ENCODE data around the gene FANCL. TPM values are rescaled to one million over a fixed set of nuclear protein-coding genes. Genes with fewer than 3 reads are reported as not detected.
A peak's percentile ranks its signal among the peaks of the same experiment; 100 is the strongest.
"Not testable (repeated sequence)": the region's sequence is repeated elsewhere in the genome, so short reads cannot be mapped to it uniquely, and the experiment has no call there.

FANCL gene
- 5.4 TPM for polyA plus RNA-seq (2013, experiment 1 of 2)
- 6.2 TPM for polyA plus RNA-seq (2013, experiment 2 of 2)

GRCh38 chr2:58240670-58241545 is at the start of gene FANCL:
Gene FANCL (minus strand): TSS chr2:58241325. CDS start chr2:58241313, 12 bp downstream.
- H3K23ac ChIP-seq (ENCODE audit: low read length in 2 of 2) = peak within 1 kb of the TSS in 1 of 2 experiments; percentile 83
- WGBS = under 1% methylated on average over 32 of the region's 59 CpGs
- peak within 1 kb of the TSS; percentile 78 for H4K8ac ChIP-seq (ENCODE audit: low read length)

GRCh38 chr2:58289029-58289428 is 47.9 kb upstream of the FANCL start:
- H3K4me3 ChIP-seq (ENCODE audit: insufficient read depth in 1 of 2, low read depth in 1 of 2, low read length in 2 of 2) = no peak overlapping the region

More at GRCh38 chr2:58240670-58241545, at the start of gene FANCL:
- Histone ChIP-seq H3K4ac (ENCODE audit: low read depth in 1 of 2, low read length in 2 of 2) (peak within 1 kb of the TSS; percentile 24 to 96), H3K9me3 (ENCODE audit: control insufficient read depth, low read length) (no peaks in the 10 kb centered on the region), H2BK15ac (ENCODE audit: low read depth, poor library complexity, severe bottlenecking) (peak within 1 kb of the TSS; percentile 23), H3K14ac (ENCODE audit: low read length in 2 of 2) (peak within 1 kb of the TSS in 1 of 2 experiments; percentile 99), H3K4me1 (ENCODE audit: control insufficient read depth, insufficient read depth, low read depth, low read length) (no peaks in the 10 kb centered on the region), H3K4me3 (ENCODE audit: insufficient read depth in 1 of 2, low read depth in 1 of 2, low read length in 2 of 2) (peak within 1 kb of the TSS; percentile 92 to 97), H3K79me1 (replicated peaks; ENCODE audit: low read length, poor library complexity, severe bottlenecking) (peaks cover 7% of the 10 kb centered on the region), H2AK5ac (ENCODE audit: low read length, severe bottlenecking) (no peak within 1 kb of the TSS), H3K27me3 (ENCODE audit: control insufficient read depth in 1 of 2, insufficient read depth in 1 of 2, low read length in 2 of 2) (no peaks in the 10 kb centered on the region), H3K27ac (ENCODE audit: low read length, poor library complexity, severe bottlenecking) (peak within 1 kb of the TSS; percentile 97), H2AFZ (ENCODE audit: low read depth, low read length) (peak within 1 kb of the TSS; percentile 100), H3K18ac (ENCODE audit: low read depth in 1 of 2, low read length in 2 of 2) (peak within 1 kb of the TSS; percentile 96 to 98), H2BK120ac (ENCODE audit: low read depth, low read length) (peak within 1 kb of the TSS; percentile 61), H4K91ac (ENCODE audit: low read length) (peak within 1 kb of the TSS; percentile 93), H2BK12ac (ENCODE audit: low read length in 2 of 2) (peak within 1 kb of the TSS in 1 of 2 experiments; percentile 79), H3K36me3 (ENCODE audit: control insufficient read depth in 1 of 2, insufficient read depth in 2 of 2, low read depth in 1 of 2, low read length in 2 of 2) (no peaks in the 10 kb centered on the region), H3K9ac (ENCODE audit: low read length) (peak within 1 kb of the TSS; percentile 96), H2BK5ac (ENCODE audit: low read depth, low read length, poor library complexity, severe bottlenecking) (peak within 1 kb of the TSS; percentile 87), H3K4me2 (ENCODE audit: low read length, poor library complexity, severe bottlenecking) (peak within 1 kb of the TSS; percentile 94)
- peak; percentile 86 for DNase-seq

GRCh38 chr2:58283931-58284330 is 42.8 kb upstream of the FANCL start:
- Histone ChIP-seq H3K36me3 (ENCODE audit: control insufficient read depth in 1 of 2, insufficient read depth in 2 of 2, low read depth in 1 of 2, low read length in 2 of 2) (no peaks in the 10 kb centered on the region), H2BK5ac (ENCODE audit: low read depth, low read length, poor library complexity, severe bottlenecking) (no peak overlapping the region), H2AFZ (ENCODE audit: low read depth, low read length) (no peak overlapping the region), H3K4me2 (ENCODE audit: low read length, poor library complexity, severe bottlenecking) (no peak overlapping the region), H3K18ac (ENCODE audit: low read depth in 1 of 2, low read length in 2 of 2) (no peak overlapping the region), H3K14ac (ENCODE audit: low read length in 2 of 2) (no peak overlapping the region), H3K4me1 (ENCODE audit: control insufficient read depth, insufficient read depth, low read depth, low read length) (no peaks in the 10 kb centered on the region), H3K27ac (ENCODE audit: low read length, poor library complexity, severe bottlenecking) (no peak overlapping the region), H3K4ac (ENCODE audit: low read depth in 1 of 2, low read length in 2 of 2) (no peak overlapping the region), H3K23ac (ENCODE audit: low read length in 2 of 2) (no peak overlapping the region), H3K27me3 (ENCODE audit: control insufficient read depth in 1 of 2, insufficient read depth in 1 of 2, low read length in 2 of 2) (no peaks in the 10 kb centered on the region), H4K91ac (ENCODE audit: low read length) (no peak overlapping the region), H3K79me1 (replicated peaks; ENCODE audit: low read length, poor library complexity, severe bottlenecking) (no peaks in the 10 kb centered on the region), H3K9me3 (ENCODE audit: control insufficient read depth, low read length) (no peaks in the 10 kb centered on the region), H3K9ac (ENCODE audit: low read length) (no peak overlapping the region), H2BK15ac (ENCODE audit: low read depth, poor library complexity, severe bottlenecking) (no peak overlapping the region), H2AK5ac (ENCODE audit: low read length, severe bottlenecking) (no peak overlapping the region), H2BK120ac (ENCODE audit: low read depth, low read length) (no peak overlapping the region), H2BK12ac (ENCODE audit: low read length in 2 of 2) (no peak overlapping the region), H3K4me3 (ENCODE audit: insufficient read depth in 1 of 2, low read depth in 1 of 2, low read length in 2 of 2) (no peak overlapping the region), H4K8ac (ENCODE audit: low read length) (no peak overlapping the region)
- no peak for DNase-seq

More at GRCh38 chr2:58289029-58289428, 47.9 kb upstream of the FANCL start:
- Histone ChIP-seq H2BK15ac (ENCODE audit: low read depth, poor library complexity, severe bottlenecking) (no peak overlapping the region), H2BK120ac (ENCODE audit: low read depth, low read length) (no peak overlapping the region), H4K91ac (ENCODE audit: low read length) (no peak overlapping the region), H3K4me2 (ENCODE audit: low read length, poor library complexity, severe bottlenecking) (no peak overlapping the region), H3K79me1 (replicated peaks; ENCODE audit: low read length, poor library complexity, severe bottlenecking) (no peaks in the 10 kb centered on the region), H3K4me1 (ENCODE audit: control insufficient read depth, insufficient read depth, low read depth, low read length) (no peaks in the 10 kb centered on the region), H3K27ac (ENCODE audit: low read length, poor library complexity, severe bottlenecking) (no peak overlapping the region), H2AK5ac (ENCODE audit: low read length, severe bottlenecking) (no peak overlapping the region), H3K9ac (ENCODE audit: low read length) (no peak overlapping the region), H3K27me3 (ENCODE audit: control insufficient read depth in 1 of 2, insufficient read depth in 1 of 2, low read length in 2 of 2) (no peaks in the 10 kb centered on the region), H3K14ac (ENCODE audit: low read length in 2 of 2) (no peak overlapping the region), H3K18ac (ENCODE audit: low read depth in 1 of 2, low read length in 2 of 2) (no peak overlapping the region), H3K4ac (ENCODE audit: low read depth in 1 of 2, low read length in 2 of 2) (no peak overlapping the region), H2BK12ac (ENCODE audit: low read length in 2 of 2) (no peak overlapping the region), H2AFZ (ENCODE audit: low read depth, low read length) (no peak overlapping the region), H3K36me3 (ENCODE audit: control insufficient read depth in 1 of 2, insufficient read depth in 2 of 2, low read depth in 1 of 2, low read length in 2 of 2) (no peaks in the 10 kb centered on the region), H3K23ac (ENCODE audit: low read length in 2 of 2) (no peak overlapping the region), H4K8ac (ENCODE audit: low read length) (no peak overlapping the region), H2BK5ac (ENCODE audit: low read depth, low read length, poor library complexity, severe bottlenecking) (no peak overlapping the region), H3K9me3 (ENCODE audit: control insufficient read depth, low read length) (no peaks in the 10 kb centered on the region)
- WGBS = 60% methylated on average over 3 of the region's 3 CpGs
- DNase-seq = no peak

GRCh38 chr2:58275144-58275543 is 34.0 kb upstream of the FANCL start:
- H2AK5ac ChIP-seq (ENCODE audit: low read length, severe bottlenecking); H4K91ac ChIP-seq (ENCODE audit: low read length); H2BK5ac ChIP-seq (ENCODE audit: low read depth, low read length, poor library complexity, severe bottlenecking); H4K8ac ChIP-seq (ENCODE audit: low read length); H3K23ac ChIP-seq (ENCODE audit: low read length in 2 of 2); H3K14ac ChIP-seq (ENCODE audit: low read length in 2 of 2); H3K9me3 ChIP-seq (ENCODE audit: control insufficient read depth, low read length); H3K27ac ChIP-seq (ENCODE audit: low read length, poor library complexity, severe bottlenecking); H3K4me3 ChIP-seq (ENCODE audit: insufficient read depth in 1 of 2, low read depth in 1 of 2, low read length in 2 of 2); H2BK15ac ChIP-seq (ENCODE audit: low read depth, poor library complexity, severe bottlenecking); H2BK120ac ChIP-seq (ENCODE audit: low read depth, low read length); DNase-seq; H3K9ac ChIP-seq (ENCODE audit: low read length); H2BK12ac ChIP-seq (ENCODE audit: low read length in 2 of 2); H3K27me3 ChIP-seq (ENCODE audit: control insufficient read depth in 1 of 2, insufficient read depth in 1 of 2, low read length in 2 of 2); H3K4me1 ChIP-seq (ENCODE audit: control insufficient read depth, insufficient read depth, low read depth, low read length); H3K79me1 ChIP-seq (replicated peaks; ENCODE audit: low read length, poor library complexity, severe bottlenecking); H2AFZ ChIP-seq (ENCODE audit: low read depth, low read length); H3K4me2 ChIP-seq (ENCODE audit: low read length, poor library complexity, severe bottlenecking); H3K36me3 ChIP-seq (ENCODE audit: control insufficient read depth in 1 of 2, insufficient read depth in 2 of 2, low read depth in 1 of 2, low read length in 2 of 2); H3K18ac ChIP-seq (ENCODE audit: low read depth in 1 of 2, low read length in 2 of 2); H3K4ac ChIP-seq (ENCODE audit: low read depth in 1 of 2, low read length in 2 of 2): not testable (repeated sequence)
- WGBS = 50% methylated on average over 1 of the region's 3 CpGs

Measured in mesenchymal stem cell (in vitro differentiated cells and primary cell).